ENCODE results near the gene FREM1. TPM values are rescaled to one million over a fixed set of nuclear protein-coding genes. Genes with fewer than 3 reads are reported as not detected.

The FREM1 gene
- total RNA-seq, 4 donors from 2014 or later, result 0.53 to 2.8 (median 1.5) TPM

DNA sequence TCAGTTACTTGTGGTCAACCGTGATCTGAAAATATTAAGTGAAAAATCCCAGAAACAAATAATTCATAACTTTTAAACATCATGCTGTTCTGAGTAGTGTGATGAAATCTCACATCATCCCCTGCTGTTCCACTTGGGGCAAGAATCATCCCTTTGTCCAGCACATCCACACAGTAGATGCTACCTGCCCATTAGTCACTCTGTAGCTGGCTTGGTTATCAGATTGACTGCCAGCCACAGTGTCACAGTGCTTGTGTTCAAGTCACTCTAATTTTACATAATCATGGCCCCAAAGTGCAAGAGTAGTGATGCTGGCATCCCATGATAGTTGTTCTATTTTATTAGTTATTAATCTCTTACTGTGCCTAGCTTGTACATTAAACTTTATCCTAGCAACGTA is 148.6 kb downstream of the FREM1 start:
- TF ChIP-seq POLR2A (IDR thresholded peaks at IDR 0.05), result no peak
- TF ChIP-seq, protein P1, sequence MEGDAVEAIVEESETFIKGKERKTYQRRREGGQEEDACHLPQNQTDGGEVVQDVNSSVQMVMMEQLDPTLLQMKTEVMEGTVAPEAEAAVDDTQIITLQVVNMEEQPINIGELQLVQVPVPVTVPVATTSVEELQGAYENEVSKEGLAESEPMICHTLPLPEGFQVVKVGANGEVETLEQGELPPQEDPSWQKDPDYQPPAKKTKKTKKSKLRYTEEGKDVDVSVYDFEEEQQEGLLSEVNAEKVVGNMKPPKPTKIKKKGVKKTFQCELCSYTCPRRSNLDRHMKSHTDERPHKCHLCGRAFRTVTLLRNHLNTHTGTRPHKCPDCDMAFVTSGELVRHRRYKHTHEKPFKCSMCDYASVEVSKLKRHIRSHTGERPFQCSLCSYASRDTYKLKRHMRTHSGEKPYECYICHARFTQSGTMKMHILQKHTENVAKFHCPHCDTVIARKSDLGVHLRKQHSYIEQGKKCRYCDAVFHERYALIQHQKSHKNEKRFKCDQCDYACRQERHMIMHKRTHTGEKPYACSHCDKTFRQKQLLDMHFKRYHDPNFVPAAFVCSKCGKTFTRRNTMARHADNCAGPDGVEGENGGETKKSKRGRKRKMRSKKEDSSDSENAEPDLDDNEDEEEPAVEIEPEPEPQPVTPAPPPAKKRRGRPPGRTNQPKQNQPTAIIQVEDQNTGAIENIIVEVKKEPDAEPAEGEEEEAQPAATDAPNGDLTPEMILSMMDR (IDR thresholded peaks at IDR 0.05), result no peak
- 91 to 93% methylated on average over 2 of the region's 2 CpGs for WGBS, 2 donors
- H3K4me3 ChIP-seq (ENCODE audit: low read depth, poor library complexity, severe bottlenecking), result no peak overlapping the region
- intact Hi-C loops (cut with DNase I; ENCODE audit: low total_unique reads), result no loop called here
- no peak for DNase-seq (ENCODE audit: low spot score in 2 of 2)

DNA sequence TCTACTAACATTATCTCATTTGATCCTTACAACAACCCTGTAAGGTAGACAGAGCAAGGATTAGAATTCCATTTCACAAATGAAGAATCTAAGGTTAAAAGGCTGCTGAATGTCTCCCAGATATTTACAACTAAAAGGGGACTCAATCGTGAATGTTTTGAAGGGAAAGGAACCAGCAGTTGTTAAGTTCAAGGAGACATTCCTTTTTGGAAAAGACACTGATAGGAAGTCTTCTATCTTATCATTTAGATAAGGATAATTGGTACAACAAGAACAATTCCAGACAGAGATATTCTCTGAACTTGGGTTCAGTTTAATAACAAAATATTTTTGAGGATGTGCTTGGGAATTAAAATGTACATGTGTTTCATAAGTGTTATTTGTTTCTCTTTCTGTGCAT is 150.2 kb downstream of the FREM1 start:
- DNase-seq (ENCODE audit: low spot score in 2 of 2), result no peak
- H3K4me3 ChIP-seq (ENCODE audit: low read depth, poor library complexity, severe bottlenecking), result no peak overlapping the region
- intact Hi-C loops (cut with DNase I; ENCODE audit: low total_unique reads), result no loop called here
- 0% methylated on average over 1 of the region's 1 CpG for WGBS, 2 donors
- TF ChIP-seq POLR2A (IDR thresholded peaks at IDR 0.05), result no peak
- TF ChIP-seq, protein P1 (IDR thresholded peaks at IDR 0.05), result no peak

DNA sequence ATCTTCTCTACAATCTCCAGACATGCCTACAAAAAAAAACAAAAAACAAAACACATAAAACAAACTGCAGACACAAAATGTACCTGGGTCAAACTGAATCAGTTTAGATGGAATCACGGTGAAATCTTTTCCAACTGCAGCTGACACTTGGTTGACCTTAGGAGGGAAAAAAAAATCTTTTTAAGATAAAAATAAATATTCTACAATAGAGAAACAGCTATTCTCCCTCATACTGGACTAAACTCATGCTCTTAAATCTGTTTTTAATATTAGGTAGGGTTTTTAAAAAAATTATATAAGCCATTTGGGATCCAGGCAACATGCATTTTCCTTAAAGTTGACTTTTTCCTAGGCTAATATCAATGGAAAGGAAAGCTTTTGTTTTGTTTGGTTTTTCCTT is 153.9 kb downstream of the FREM1 start:
- no peak for DNase-seq (ENCODE audit: low spot score in 2 of 2)
- intact Hi-C loops (cut with DNase I; ENCODE audit: low total_unique reads), result no loop called here
- 56 to 58% methylated on average over 1 of the region's 1 CpG for WGBS, 2 donors

DNA sequence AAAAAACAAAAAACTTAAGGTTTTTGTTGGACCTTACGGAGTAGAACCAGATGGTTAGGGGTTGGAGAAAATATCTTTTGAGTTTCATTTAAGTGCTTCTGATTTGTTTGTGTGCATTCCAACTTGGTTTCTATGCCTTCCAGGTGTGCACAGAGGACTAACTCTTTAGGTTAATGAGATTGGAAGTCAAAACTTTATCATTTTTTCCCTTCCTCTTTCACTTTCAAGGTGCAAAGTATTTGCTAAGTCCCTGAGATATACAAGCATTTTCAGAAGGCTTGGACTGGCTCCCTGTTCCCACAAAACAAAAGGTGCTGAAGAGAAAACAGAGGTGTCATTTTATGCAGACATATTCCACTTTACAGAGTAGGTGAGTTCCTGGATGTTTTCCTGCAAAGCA is 157.4 kb downstream of the FREM1 start:
- no peak overlapping the region for H3K4me3 ChIP-seq (ENCODE audit: low read depth, poor library complexity, severe bottlenecking)
- intact Hi-C loops (cut with DNase I; ENCODE audit: low total_unique reads), result no loop called here
- no peak for TF ChIP-seq POLR2A (IDR thresholded peaks at IDR 0.05)
- TF ChIP-seq, protein P1 (IDR thresholded peaks at IDR 0.05), result no peak
- WGBS, 2 donors, result 79 to 90% methylated on average over 1 of the region's 1 CpG
- no peak for DNase-seq (ENCODE audit: low spot score in 2 of 2)

More for the DNA sequence above, 153.9 kb downstream of the FREM1 start:
- TF ChIP-seq, protein P1 (IDR thresholded peaks at IDR 0.05), result no peak
- TF ChIP-seq POLR2A (IDR thresholded peaks at IDR 0.05), result no peak
- H3K4me3 ChIP-seq (ENCODE audit: low read depth, poor library complexity, severe bottlenecking), result no peak overlapping the region

- intact Hi-C loops (cut with DNase I; ENCODE audit: low total_unique reads), result no loop called here
- no peak overlapping the region for H3K4me3 ChIP-seq (ENCODE audit: low read depth, poor library complexity, severe bottlenecking)
- DNase-seq (ENCODE audit: low spot score in 2 of 2), result no peak
- TF ChIP-seq, protein P1 (IDR thresholded peaks at IDR 0.05), result no peak
- no peak for TF ChIP-seq POLR2A (IDR thresholded peaks at IDR 0.05)
- 73 to 89% methylated on average over 1 of the region's 1 CpG for WGBS, 2 donors
These were observed 158.0 kb downstream of the FREM1 start for GRCh38 chr9:14752271-14752670.

DNA sequence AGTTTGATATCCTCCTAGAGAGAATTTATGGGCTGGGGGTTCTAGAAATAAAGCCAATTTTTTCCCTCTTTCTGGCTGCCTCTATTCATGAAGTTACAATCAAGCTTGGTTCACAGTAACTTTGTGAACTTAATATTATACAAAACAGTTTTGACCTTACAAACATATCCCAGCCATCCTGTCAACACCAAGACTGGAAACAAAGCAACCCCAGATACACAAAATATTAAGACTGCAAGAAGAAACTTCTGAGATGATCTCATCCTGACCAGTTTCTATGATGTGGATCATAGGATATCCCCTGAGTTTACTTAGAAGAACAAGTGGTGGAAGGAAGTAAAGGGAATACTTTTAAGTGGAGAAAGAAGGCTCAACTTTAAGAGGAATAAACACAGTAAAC is 159.4 kb downstream of the FREM1 start:
- DNase-seq (ENCODE audit: low spot score in 2 of 2), result no peak
- H3K4me3 ChIP-seq (ENCODE audit: low read depth, poor library complexity, severe bottlenecking), result no peak overlapping the region
- intact Hi-C loops (cut with DNase I; ENCODE audit: low total_unique reads), result no loop called here
- no peak for TF ChIP-seq POLR2A (IDR thresholded peaks at IDR 0.05)
- TF ChIP-seq, protein P1 (IDR thresholded peaks at IDR 0.05), result no peak
